Effector memory CD8-positive, alpha-beta T cell (primary cell): ENCODE results near the gene SELENOW.

Experiments
- ATAC-seq: fragments of 150-1000 bp; cut with Tn5 transposase; replicated peaks from 2 replicates; pipeline ENCODE4 v1.10.0; 2021; ENCODE audit warnings: mild to moderate bottlenecking, moderate library complexity
- DNase-seq, 3 experiments: peaks; one replicate each; pipeline ENCODE4 v3.0.0; 2021
- H3K27ac Mint-ChIP-seq, 2 donors: one replicate each; pipeline ENCODE4 v1.8.0; 2022; ENCODE audit warnings: mild to moderate bottlenecking in 2 of 2, mixed read lengths in 2 of 2, moderate library complexity in 2 of 2
- H3K27me3 Mint-ChIP-seq, 2 donors: one replicate each; pipeline ENCODE4 v1.8.0; 2022; ENCODE audit warnings: mixed read lengths in 2 of 2
- H3K36me3 Mint-ChIP-seq: one replicate; pipeline ENCODE4 v1.8.0; 2022; ENCODE audit warnings: mild to moderate bottlenecking, moderate library complexity, mixed read lengths; ENCODE audit not compliant: insufficient read depth
- H3K4me1 Mint-ChIP-seq, 2 donors: one replicate each; pipeline ENCODE4 v1.8.0; 2022; ENCODE audit warnings: low read depth in 2 of 2, mixed read lengths in 2 of 2
- H3K4me3 Mint-ChIP-seq, 2 donors: one replicate each; pipeline ENCODE4 v1.8.0; 2022; ENCODE audit warnings: mild to moderate bottlenecking in 2 of 2, mixed read lengths in 2 of 2, moderate library complexity in 2 of 2
- H3K9me3 Mint-ChIP-seq, 2 donors: one replicate each; pipeline ENCODE4 v1.8.0; 2022; ENCODE audit warnings: mixed read lengths in 2 of 2

The SELENOW gene

GRCh38 chr19:47832723-47833122 lies 54.2 kb downstream of the SELENOW start:
- DNase-seq (no peak), ATAC-seq (no peak)
- no peaks in the 10 kb centered on the region for H3K4me1 Mint-ChIP-seq
- H3K27ac Mint-ChIP-seq, result no peak overlapping the region
- no peak overlapping the region for H3K4me3 Mint-ChIP-seq
- peaks cover 14 to 19% of the 10 kb centered on the region in 2 donors for H3K27me3 Mint-ChIP-seq
- H3K36me3 Mint-ChIP-seq, result no peaks in the 10 kb centered on the region
- no peaks in the 10 kb centered on the region for H3K9me3 Mint-ChIP-seq
